NCI-H1417 treated with DMSO at 0.1 percent for 48 hours (cell line): Measurements from ENCODE around the gene CDH13.

ENCODE experiments used
- DNase-seq: peaks from one replicate; lab custom pipeline; 2025; lab: John Stamatoyannopoulos, UW

CDH13 gene

GRCh38 chr16:83619381-83620150 lies 992.8 kb downstream of the CDH13 start:
- DNase-seq: no peak

DNA sequence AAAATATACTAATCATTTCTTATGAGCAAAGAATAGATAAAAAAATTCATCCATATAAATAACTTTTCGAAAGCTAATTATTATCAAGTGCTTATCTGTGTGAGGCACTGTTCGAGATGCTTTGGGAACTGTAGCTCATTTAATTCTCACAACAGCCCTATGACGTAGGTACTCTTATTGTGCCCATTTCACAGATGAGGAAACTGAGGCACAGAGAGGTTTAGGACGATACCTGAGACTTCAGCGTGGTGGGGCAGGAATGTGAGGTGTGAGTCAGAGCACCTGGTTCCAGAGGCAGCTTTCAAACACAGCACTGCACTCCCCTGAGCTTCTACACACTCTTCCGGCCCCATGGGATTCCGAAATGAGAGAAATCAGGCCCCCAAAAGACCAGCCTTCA lies 995.2 kb downstream of the CDH13 start:
- no peak for DNase-seq

- no peak for DNase-seq
These were observed 996.4 kb downstream of the CDH13 start for GRCh38 chr16:83623091-83623730.

DNA sequence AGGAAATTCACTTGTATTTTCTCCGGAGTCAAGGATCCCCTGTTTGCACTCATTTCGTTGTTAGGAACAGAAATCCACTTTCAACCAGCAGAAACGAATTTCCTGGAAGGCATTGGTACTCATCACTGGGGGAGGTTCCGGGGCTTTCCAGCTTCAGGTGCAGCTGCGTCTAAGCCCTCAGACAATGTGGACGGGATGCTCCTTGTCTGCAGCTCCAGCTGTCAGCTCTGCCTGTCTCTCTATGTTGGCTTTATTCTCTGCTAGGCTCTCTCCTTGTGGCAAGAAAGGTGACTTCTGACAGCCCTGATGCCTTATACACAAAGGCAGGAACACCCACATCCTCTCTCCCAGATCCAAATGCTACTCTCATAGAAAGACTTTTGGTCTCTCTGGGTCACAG lies 997.1 kb downstream of the CDH13 start:
- no peak for DNase-seq

- DNase-seq: no peak
These were observed 997.8 kb downstream of the CDH13 start for GRCh38 chr16:83624429-83625120.

- no peak for DNase-seq
These were observed 999.4 kb downstream of the CDH13 start for GRCh38 chr16:83626204-83626603.

GRCh38 chr16:83626676-83627075 lies 999.9 kb downstream of the CDH13 start:
- no peak for DNase-seq

GRCh38 chr16:83627996-83628395 lies 1001.2 kb downstream of the CDH13 start:
- DNase-seq: no peak

DNA sequence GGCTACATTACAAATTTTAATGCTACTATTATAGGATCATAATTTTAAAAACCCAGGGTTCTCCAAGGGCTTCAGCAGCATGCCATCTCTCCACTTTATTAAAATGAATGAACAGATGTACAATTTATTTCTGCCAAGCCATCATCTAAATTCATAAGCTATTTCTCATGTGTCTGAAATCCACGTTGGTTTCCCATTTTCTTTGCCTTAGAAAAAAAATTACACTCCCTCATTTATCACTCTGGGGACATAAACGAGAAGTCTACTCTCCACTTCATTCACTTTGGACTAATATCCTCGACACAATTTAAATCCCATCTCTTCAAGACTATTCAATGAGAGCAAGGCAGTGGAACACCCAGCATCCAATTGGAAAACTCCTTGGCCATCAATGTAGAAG lies 1002.7 kb downstream of the CDH13 start:
- no peak for DNase-seq

- DNase-seq: no peak
These were observed 1003.1 kb downstream of the CDH13 start for GRCh38 chr16:83629836-83630235.

- no peak for DNase-seq
These were observed 1004.2 kb downstream of the CDH13 start for GRCh38 chr16:83630979-83631378.

DNA sequence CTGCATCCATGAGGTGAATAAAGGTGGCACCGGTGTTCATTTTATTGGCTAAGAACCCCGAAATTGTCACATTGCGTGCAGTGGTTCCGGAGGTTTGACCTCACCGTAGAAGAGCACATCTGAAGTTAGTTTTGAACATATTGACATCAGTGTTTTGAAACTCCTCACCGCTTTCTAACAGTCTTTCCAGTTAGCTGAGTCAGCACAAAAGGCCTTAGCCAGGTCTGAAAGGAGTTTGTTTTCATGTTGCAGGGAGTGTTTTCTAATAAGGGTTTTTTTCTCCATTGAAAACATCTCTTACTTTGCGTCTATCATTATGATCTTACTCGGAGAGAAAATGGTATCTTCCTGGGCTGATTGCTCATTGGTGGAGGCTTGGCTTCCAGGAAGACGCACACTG lies 1006.5 kb downstream of the CDH13 start:
- no peak for DNase-seq

GRCh38 chr16:83648347-83648746 lies 1021.6 kb downstream of the CDH13 start:
- DNase-seq: no peak

DNA sequence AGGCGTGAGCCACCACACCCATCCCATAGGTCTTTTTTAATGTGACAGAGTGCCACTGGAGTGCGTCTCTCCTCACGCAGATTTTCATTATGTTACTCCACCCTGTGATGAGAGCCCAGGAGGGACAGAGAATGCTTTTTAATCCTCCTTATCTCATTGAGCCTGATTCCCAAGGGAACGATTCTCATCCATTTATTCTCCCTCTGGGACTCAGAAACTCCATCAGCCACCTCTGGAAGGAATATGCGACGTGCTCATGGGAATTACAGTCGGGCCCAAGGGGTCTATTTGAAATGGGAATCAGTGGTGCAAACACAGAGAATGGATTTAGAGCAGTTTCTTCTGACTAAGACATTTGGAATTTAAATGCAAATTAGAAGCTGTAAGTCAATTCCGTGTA lies 1025.1 kb downstream of the CDH13 start:
- DNase-seq: no peak

DNA sequence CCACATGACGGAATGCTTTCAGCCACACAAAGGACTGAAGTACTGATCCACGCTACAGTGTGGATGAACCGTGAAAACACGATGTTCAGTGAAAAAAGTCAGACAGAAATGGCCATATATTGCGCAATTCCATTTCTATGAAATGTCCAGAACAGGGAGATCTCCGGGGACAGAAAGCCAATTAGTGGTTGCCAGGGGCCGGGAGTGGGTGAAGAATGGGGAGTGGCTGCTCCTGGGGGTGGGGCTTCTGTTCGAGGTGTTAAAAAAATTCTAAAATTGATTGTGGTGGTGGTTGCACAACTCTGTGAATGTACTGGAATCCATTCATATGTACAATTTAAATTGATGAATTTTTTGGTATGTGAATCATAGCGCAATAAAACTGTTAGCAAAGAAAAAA lies 1026.2 kb downstream of the CDH13 start:
- no peak for DNase-seq

DNA sequence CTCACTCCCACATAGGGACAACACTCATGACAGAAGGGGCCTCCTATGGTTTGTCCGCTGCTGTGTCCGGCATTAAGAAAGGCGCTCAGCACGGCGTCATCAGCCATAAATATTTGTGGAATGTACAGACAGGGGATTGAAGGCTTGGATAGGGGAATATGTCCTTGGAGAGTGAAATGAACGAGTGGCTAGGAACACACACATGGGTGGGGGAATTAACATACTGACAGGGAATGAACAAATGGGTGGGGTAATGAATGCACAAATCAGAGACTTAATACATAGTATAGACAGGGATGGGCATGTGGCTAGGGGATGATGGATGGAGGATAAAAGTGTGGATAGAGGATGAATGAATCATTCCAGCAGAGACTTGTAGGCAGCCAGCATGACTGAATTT lies 1027.0 kb downstream of the CDH13 start:
- no peak for DNase-seq

DNA sequence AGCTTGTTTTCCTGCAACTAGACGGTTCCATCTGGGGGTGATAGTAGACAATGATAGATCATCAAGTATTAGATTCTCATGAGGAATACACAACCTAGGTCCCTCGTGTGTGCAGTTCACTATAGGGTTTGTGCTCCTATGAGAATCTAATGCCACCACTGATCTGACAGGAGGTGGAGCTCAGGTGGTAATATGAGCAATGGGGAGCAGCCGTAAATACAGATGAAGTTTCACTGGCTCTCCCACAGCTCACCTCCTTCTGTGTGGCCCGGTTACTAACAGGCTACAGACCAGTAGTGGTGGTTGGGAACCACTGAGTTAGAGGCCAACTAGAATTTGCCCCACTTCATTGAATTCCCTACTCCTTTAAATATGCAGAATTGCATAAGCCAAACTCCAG lies 1033.5 kb downstream of the CDH13 start:
- DNase-seq: no peak

GRCh38 chr16:83661656-83662055 lies 1034.9 kb downstream of the CDH13 start:
- no peak for DNase-seq

- DNase-seq: no peak
These were observed 1039.7 kb downstream of the CDH13 start for GRCh38 chr16:83666449-83666848.

DNA sequence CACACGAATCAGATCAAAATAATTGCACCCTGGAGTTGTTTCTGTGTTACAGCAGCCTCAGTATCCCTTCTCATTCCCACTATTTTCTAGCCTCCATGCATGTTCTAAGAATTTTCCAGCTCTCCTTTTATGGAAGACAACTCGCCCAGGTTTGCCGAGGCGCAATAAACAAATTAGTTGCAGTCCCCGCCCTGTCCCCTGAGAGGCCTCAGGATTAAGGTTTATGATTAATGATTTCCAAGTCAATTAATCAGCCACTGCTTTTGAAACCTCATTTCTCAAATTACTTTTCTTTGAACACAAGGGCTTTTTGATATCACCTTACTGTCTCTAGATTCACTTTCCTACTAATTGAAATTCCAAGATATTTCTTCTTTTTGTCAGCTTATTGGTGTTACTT lies 1042.7 kb downstream of the CDH13 start:
- no peak for DNase-seq

DNA sequence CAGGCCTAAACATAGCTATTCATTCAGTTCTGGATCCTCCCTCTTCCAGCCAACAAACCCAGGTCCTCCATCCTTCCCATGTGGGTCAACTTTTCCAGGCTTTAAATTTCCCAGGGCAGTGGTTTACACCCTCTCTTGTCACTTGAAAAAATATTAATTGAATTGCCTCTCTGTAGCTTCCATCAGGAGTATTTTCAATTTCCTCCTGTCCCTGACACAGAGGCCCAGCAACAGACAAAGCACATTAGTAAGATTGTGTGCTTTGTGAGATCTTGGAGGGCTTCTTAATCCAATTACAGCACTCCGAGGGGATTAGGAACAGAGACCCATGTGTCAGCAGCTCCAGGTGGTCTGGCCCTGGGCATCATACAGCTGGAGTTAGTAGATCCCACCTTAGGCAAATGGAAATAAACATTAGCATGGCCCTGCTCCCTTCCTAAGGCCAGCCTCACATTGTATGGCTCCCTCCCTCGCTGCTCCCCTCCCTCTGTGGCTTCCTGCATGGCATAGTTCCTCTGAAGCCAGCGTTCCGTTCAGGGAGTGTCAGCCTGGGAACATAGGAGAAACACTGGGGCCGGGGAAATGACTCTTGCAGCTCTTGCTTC lies 1048.3 kb downstream of the CDH13 start:
- no peak for DNase-seq

GRCh38 chr16:83676086-83676485 lies 1049.3 kb downstream of the CDH13 start:
- DNase-seq: no peak

- no peak for DNase-seq
These were observed 1054.2 kb downstream of the CDH13 start for GRCh38 chr16:83680980-83681379.
